ENCODE data around the gene TM9SF2.
"Not testable (repeated sequence)": the region's sequence is repeated elsewhere in the genome, so short reads cannot be mapped to it uniquely, and the experiment has no call there.

Gene TM9SF2

DNA sequence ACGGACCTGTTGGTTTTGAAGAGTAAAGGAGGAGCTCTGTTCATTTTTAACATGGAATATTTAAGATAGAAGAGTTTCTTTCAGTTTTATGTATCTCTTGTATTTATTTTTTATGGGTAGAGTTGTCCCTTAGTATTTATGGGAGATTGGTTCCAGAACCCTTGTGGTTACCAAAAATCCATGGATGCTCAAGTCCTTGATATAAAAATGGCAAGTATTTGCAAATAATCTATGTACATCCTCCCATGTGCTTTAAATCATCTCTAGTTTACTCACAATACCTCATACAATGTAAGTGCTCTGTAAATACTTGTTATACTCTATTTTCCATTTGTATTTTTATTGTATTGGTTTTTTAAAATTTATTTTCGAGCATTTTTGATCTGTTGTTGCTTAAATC is 63.1 kb downstream of the TM9SF2 start:
- intact Hi-C loops (cut with micrococcal nuclease): no loop called here
- H3K4me1 Mint-ChIP-seq (ENCODE audit: low read depth): no peaks in the 10 kb centered on the region
- peaks cover 14% of the 10 kb centered on the region for H3K9me3 Mint-ChIP-seq
- peaks cover 2% of the 10 kb centered on the region for H3K27me3 Mint-ChIP-seq
- H3K4me3 Mint-ChIP-seq: no peak overlapping the region
- no peak overlapping the region for H3K27ac Mint-ChIP-seq
- H3K36me3 Mint-ChIP-seq (ENCODE audit: low read depth): peaks cover 66% of the 10 kb centered on the region

DNA sequence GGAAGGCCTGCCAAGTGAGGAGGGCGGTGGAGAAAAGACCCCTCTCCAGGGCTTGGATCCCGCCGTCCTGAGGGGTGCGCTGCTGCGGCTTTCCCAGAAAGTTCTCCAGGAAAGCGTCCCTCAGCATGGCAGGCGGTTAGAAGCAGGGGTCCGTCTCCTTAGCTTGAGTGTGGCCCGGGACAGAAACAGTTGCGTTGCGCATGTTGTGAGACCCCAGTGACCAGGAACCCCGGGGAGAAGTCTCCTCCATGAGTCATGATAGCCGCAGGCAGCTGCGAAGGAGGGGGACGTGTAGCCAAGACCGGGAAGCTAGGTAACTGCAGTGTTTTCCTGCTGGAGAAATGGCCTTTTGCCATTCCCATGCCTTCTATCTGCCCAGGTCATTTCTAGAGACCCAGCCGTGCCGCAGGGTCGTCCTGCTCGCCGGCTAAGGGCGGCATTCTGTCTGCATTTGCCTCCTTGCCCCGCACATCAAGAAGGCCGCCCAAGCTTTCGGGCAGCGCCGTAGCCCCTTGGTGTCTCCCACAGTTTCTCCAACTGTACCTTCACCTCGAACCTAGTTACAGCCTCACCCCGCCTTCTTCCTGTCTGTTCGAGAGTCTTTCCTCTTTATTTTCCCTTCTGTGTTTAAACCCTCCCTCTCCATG is 64.3 kb downstream of the TM9SF2 start:
- H3K36me3 Mint-ChIP-seq (ENCODE audit: low read depth): peaks cover 53% of the 10 kb centered on the region
- no peaks in the 10 kb centered on the region for H3K4me1 Mint-ChIP-seq (ENCODE audit: low read depth)
- intact Hi-C loops (cut with micrococcal nuclease): no loop called here
- no peak overlapping the region for H3K27ac Mint-ChIP-seq
- H3K9me3 Mint-ChIP-seq: peaks cover 14% of the 10 kb centered on the region
- H3K27me3 Mint-ChIP-seq: peaks cover 2% of the 10 kb centered on the region
- no peak overlapping the region for H3K4me3 Mint-ChIP-seq

DNA sequence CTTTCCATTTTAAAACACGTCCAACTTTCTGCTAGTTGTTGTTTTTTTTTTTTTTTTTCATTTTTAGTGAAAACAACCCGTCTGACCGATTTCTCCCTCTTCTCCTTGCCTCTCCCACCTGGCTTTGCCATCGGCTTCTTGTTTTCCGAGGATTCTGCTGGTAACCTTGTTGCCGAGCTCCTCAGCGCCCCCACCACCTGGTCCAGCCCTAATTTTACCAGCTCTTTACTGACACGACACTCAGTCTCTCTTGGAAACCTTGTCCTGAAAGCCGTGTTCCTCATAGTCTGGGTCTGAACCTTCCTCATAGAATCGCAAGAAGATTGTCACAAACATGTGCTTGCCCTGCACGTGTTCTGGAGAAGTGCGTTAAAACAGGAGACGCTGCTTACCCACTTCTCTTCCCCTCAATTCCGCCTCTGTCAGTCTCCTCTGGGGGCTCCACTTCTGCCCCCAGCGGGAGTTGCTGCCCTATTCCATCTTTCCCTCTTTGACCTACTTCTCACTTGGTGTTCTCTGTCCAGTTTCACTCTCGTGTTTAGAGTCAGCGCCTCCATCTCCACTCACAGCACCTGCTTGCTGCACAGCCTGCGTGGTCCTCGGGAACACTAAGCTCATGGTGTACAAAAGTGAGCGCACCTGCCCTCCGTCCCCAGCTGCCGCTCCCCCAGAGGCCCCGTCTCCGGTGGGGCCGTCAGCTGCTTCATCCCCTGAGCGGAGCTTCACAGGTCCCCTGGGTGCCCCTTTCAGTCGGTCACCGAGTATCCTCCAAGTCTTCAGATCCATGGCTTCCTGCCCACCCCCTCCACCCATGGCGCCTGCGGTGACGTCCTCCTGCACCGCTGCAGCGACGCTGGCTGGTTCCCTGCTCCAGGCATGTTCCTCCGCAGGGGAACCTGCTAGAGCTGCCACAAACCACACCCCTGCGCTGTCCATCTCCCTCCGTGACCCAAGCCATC is 65.1 kb downstream of the TM9SF2 start:
- Mint-ChIP-seq H3K4me1 (ENCODE audit: low read depth) (no peaks in the 10 kb centered on the region), H3K9me3 (peaks cover 14% of the 10 kb centered on the region), H3K4me3 (no peak overlapping the region), H3K27me3 (peaks cover 2% of the 10 kb centered on the region), H3K36me3 (ENCODE audit: low read depth) (peaks cover 48% of the 10 kb centered on the region), H3K27ac (no peak overlapping the region)
- intact Hi-C loops (cut with micrococcal nuclease): no loop called here

DNA sequence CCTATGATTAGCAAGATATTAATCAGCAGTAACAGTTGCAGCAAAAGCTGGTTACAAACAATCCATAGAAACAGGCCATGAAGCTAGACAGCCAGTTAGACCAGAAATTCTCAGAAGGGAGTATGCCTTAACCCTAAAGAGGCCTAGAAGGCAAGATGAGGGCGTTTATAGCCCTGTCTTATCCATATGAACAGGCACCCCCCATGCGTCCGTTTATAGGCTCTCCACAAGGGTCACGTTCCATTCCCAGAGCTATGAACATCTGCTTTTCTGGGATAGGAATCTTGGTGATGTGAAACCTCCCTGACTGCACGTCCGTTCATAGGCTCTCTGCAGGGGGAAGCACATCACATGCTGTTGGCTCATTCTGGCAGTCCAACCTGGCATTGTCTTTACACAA is 67.6 kb downstream of the TM9SF2 start:
- Mint-ChIP-seq H3K9me3 (peaks cover 14% of the 10 kb centered on the region), H3K36me3 (ENCODE audit: low read depth) (peaks cover 33% of the 10 kb centered on the region)
- intact Hi-C loops (cut with micrococcal nuclease); H3K4me1 Mint-ChIP-seq (ENCODE audit: low read depth); H3K4me3 Mint-ChIP-seq; H3K27ac Mint-ChIP-seq; H3K27me3 Mint-ChIP-seq: not testable (repeated sequence)

DNA sequence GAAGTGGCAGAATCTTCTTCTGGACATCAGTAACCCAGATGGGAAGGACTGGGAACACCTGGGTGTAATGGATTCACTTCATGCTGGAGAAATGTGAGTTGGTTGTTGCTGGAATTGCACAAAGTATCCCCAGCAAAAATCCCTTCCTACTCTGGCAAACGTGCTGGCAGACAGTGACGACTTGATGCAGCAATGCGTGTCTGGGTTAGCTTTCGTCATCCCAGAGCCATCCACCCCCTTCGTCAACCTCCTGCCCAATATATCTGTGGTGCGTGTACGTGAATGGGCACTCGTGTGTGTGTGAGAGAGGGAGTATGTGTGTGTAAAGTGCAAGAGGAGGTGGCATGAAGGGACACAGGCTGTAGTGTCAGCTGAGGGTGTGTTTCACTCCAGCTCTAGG is 70.9 kb downstream of the TM9SF2 start:
- H3K4me1 Mint-ChIP-seq (ENCODE audit: low read depth): no peaks in the 10 kb centered on the region
- H3K27ac Mint-ChIP-seq: no peak overlapping the region
- H3K4me3 Mint-ChIP-seq: no peak overlapping the region
- peaks cover 1% of the 10 kb centered on the region for H3K36me3 Mint-ChIP-seq (ENCODE audit: low read depth)
- intact Hi-C loops (cut with micrococcal nuclease): no loop called here
- H3K27me3 Mint-ChIP-seq: peaks cover 7% of the 10 kb centered on the region
- peaks cover 14% of the 10 kb centered on the region for H3K9me3 Mint-ChIP-seq

- intact Hi-C loops (cut with micrococcal nuclease): no loop called here
- Mint-ChIP-seq H3K4me3 (no peak overlapping the region), H3K9me3 (peaks cover 14% of the 10 kb centered on the region), H3K27ac (no peak overlapping the region), H3K27me3 (peaks cover 7% of the 10 kb centered on the region), H3K36me3 (ENCODE audit: low read depth) (no peaks in the 10 kb centered on the region), H3K4me1 (ENCODE audit: low read depth) (no peaks in the 10 kb centered on the region)
These were observed 71.6 kb downstream of the TM9SF2 start for GRCh38 chr13:99572921-99573320.

- Mint-ChIP-seq H3K4me3 (no peak overlapping the region), H3K27ac (no peak overlapping the region), H3K4me1 (ENCODE audit: low read depth) (no peaks in the 10 kb centered on the region), H3K36me3 (ENCODE audit: low read depth) (no peaks in the 10 kb centered on the region), H3K27me3 (peaks cover 8% of the 10 kb centered on the region), H3K9me3 (no peaks in the 10 kb centered on the region)
- intact Hi-C loops (cut with micrococcal nuclease): no loop called here
These were observed 74.3 kb downstream of the TM9SF2 start for GRCh38 chr13:99575376-99576120.

DNA sequence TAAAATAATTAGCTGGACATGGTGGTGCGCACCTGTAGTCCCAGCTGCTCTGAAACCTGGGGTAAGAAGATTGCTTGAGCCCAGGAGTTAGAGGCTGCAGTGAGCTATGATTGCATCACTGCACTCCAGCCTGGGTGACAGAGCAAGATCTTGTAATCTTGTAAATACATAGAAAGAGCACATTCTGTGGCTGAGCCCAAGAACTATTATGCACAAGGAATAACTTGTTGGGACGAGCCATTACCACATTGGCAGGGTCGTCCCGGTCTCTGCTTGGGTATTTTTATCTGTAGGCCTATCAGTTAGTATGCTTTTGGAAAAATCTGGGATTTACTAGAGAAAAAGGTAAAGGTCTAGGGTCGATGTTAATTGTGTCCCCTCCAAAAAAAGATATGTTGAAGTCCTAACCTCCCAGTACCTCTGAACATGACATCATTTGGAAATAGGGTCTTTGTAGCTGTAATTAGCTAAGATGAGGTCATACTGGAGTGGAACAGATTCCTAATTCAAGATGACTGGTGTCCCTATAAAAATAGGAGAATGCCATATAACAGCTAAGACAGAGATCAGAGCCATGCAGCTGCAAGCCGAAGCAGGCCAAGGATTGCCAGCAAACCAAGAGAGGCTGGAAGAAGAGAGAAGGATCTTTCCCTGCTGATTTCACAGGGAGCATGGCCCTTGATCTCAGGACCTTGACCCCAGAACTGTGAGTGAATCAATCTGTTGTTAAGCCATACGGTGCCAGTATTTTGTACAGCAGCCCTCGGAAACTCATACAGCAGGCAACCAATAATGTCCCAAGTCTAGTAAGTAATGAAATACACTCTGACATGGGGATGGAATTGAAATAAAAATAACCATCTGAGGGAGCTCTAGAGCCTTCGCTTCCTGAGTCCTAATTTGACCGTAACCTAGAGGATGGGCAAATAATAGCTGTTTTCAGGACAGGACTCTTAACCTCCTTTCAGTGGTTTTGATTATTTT is 77.0 kb downstream of the TM9SF2 start:
- intact Hi-C loops (cut with micrococcal nuclease): no loop called here
- no peak overlapping the region for H3K4me3 Mint-ChIP-seq
- no peaks in the 10 kb centered on the region for H3K4me1 Mint-ChIP-seq (ENCODE audit: low read depth)
- H3K9me3 Mint-ChIP-seq: no peaks in the 10 kb centered on the region
- H3K27me3 Mint-ChIP-seq: peaks cover 6% of the 10 kb centered on the region
- H3K36me3 Mint-ChIP-seq (ENCODE audit: low read depth): no peaks in the 10 kb centered on the region
- no peak overlapping the region for H3K27ac Mint-ChIP-seq

GRCh38 chr13:99580500-99581268 is 79.4 kb downstream of the TM9SF2 start:
- Mint-ChIP-seq H3K4me3 (no peak overlapping the region), H3K27me3 (peaks cover 1% of the 10 kb centered on the region), H3K27ac (no peak overlapping the region), H3K9me3 (no peaks in the 10 kb centered on the region), H3K36me3 (ENCODE audit: low read depth) (no peaks in the 10 kb centered on the region), H3K4me1 (ENCODE audit: low read depth) (no peaks in the 10 kb centered on the region)
- intact Hi-C loops (cut with micrococcal nuclease): no loop called here

- H3K27ac Mint-ChIP-seq: no peak overlapping the region
- H3K27me3 Mint-ChIP-seq: peaks cover 1% of the 10 kb centered on the region
- no peaks in the 10 kb centered on the region for H3K4me1 Mint-ChIP-seq (ENCODE audit: low read depth)
- no peaks in the 10 kb centered on the region for H3K36me3 Mint-ChIP-seq (ENCODE audit: low read depth)
- intact Hi-C loops (cut with micrococcal nuclease): no loop called here
- no peak overlapping the region for H3K4me3 Mint-ChIP-seq
- H3K9me3 Mint-ChIP-seq: no peaks in the 10 kb centered on the region
These were observed 81.2 kb downstream of the TM9SF2 start for GRCh38 chr13:99582511-99582910.

DNA sequence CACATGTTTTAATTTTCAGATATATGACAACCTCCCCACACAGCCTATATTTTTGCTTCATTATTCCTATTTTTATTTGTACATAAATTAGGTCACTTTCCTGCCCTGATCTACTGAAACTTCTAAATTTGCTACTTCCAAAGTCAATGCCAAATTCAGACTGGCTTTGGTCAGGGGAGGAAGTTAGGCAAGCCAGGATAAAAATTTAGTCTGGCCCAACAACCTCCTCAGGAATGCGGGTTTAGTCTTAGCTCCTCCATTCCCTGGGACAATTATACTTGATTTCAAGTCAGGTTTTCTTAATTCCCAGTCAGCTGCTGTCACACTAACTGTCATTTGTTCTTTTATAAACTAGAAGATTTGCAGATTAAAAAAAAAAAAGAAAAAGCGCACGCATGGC is 84.3 kb downstream of the TM9SF2 start:
- no peaks in the 10 kb centered on the region for H3K36me3 Mint-ChIP-seq (ENCODE audit: low read depth)
- peaks cover 7% of the 10 kb centered on the region for H3K4me1 Mint-ChIP-seq (ENCODE audit: low read depth)
- no peak overlapping the region for H3K4me3 Mint-ChIP-seq
- peaks cover 2% of the 10 kb centered on the region for H3K27me3 Mint-ChIP-seq
- H3K27ac Mint-ChIP-seq: no peak overlapping the region
- intact Hi-C loops (cut with micrococcal nuclease): no loop called here
- no peaks in the 10 kb centered on the region for H3K9me3 Mint-ChIP-seq

- Mint-ChIP-seq H3K36me3 (ENCODE audit: low read depth) (no peaks in the 10 kb centered on the region), H3K4me3 (no peak overlapping the region), H3K4me1 (ENCODE audit: low read depth) (peaks cover 12% of the 10 kb centered on the region), H3K9me3 (no peaks in the 10 kb centered on the region), H3K27ac (no peak overlapping the region), H3K27me3 (peaks cover 2% of the 10 kb centered on the region)
- intact Hi-C loops (cut with micrococcal nuclease): no loop called here
These were observed 85.7 kb downstream of the TM9SF2 start for GRCh38 chr13:99587021-99587420.
